Measurements from ENCODE around the gene ERGIC1. TPM values are rescaled to one million over a fixed set of nuclear protein-coding genes. Genes with fewer than 3 reads are reported as not detected.
"Not testable (repeated sequence)": the region's sequence is repeated elsewhere in the genome, so short reads cannot be mapped to it uniquely, and the experiment has no call there.

ERGIC1 gene
- total RNA-seq, 1 donor from 2014 or later: 118 TPM

DNA sequence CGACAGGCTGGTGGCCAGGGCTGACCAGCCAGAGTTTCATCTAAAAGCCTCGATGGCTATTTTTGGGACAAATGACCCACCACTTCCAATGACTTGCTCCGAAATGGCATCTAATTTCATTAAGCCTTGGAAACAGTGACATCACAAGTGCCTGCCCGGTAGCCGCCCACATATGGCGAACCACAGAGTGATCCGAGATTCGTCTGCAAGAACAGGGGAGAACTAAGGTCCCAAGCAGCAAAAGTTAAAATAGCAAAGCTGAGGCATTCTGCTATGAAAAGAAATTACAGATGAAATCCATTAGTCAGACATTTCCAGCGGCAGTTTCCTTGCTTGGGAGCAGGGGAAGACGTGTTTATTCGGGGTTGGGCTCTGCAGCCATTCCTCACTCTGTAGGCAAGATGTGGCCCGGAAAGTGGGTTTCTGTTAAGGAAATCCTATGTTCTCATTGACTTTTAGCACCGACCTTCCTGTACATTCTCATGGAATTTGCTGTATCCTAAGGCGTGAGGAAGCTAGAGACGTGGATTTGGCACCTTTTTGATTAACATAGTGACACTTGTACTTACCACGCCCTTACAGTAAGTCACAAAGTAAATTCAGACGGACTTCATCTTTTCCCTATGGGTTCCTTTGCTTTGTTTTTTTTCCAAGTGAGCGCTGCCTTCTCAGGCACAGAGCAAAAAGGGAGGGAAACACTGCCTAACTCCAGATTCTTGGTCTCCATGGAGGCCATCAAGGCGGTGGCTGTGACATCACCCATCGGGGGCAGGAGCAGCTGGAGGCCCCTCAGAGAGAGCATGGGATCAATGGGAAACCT is 45.1 kb downstream of the ERGIC1 start:
- no peak for DNase-seq (ENCODE audit: low spot score)

DNA sequence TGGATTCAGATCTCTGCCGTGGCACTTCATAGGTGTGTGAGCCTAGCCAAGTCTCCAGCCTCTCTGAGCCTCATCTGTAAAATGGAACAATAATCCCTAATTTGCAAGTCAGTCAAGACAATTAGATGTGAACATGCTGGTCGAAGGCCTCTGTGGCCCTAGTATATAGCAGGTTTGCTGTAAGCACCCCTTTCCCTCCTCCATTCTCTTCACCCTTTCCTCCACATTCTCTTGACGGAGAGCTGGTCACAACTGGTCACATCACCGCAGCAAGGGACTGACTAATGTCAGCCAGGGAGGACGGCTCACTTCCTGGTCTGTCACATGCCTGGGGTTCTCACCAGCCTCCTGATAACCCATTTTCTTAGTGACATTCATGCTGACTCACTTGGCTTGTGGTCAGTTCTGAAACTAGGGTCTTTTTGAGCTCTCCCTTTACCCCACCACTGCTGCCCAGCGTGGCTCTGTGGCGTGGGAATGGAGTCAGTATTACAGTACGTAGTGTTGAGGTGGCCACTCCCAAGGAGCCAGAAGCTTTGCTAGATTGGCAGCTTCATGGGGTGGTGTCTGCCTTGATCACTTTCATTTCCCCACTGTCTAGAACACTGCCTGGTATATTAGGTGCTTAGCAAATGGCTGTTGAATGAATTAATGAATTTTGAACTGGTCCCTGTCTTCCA is 47.8 kb downstream of the ERGIC1 start:
- no peak for DNase-seq (ENCODE audit: low spot score)

DNA sequence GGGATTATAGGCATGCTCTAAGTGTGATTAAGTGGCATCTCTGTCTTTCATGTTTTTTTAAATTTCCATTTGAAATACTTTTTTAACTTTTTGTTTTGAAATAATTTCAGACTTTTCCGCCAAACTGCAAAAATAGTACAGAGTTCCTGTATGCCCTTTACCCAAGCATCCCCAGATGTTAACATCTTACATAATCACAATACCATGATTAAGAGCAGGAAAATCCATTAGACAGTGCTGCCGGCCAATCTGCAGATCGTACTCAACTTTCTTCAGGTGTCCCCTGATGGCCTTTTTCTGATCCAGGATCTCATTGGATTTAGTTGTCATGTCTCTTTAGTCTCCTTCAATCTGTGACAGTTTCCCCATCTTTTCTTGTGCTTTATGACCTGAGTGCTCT is 49.0 kb downstream of the ERGIC1 start:
- no peak for DNase-seq (ENCODE audit: low spot score)

DNA sequence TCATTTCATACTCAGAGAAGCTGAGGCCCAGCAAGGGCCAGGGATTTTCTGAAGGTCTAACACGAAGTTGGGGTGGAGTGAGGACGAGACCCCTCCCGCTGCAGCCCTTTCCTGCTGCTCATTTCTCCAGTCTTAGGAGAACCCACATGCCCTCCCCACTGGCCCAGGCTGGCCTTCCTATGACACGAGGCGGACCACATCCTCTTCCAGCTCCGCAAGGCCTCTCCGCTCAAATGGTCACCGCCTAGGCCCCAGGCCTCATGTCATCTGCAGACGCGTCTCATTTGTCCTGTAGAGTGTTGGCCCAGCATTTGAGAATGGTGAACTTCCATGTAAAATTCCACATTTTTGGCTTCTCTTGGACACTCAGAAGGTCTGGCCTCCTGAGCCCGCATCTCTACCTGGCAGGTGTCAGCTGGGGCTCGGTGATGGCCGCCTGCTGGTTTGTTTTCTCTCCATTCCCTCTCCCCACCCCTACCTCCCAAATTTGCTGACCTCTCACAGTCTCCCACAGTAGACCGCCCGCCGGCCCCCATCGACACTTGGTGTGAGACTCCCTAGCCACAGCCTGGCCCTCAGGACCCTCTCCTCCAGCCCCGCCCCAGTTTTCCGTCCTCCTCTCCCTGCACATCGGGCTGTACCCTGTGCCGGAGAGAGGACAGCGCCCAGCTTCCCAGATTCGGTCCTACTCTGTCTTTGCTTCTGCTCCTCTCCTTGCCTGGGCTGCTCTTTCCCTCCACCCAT is 51.7 kb downstream of the ERGIC1 start:
- no peak for DNase-seq (ENCODE audit: low spot score)

DNA sequence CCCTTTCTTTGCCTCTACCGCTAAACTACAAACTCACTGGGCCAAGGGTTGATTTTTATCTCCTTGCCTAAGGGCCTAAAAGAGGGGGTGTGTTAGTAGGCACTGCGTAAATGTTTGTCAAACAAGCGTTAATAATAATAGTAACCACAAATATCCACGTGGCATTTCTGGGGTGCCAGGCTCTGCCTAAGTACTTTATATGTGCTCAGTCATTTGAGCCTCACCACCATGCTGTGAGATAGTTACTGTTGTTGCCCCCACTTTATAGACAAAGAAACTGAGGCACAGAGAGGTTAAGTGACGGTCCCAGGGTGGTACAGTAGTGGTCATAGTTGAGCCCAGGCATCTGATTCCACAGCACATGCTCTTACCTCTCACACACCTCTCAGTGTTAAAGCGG is 52.4 kb downstream of the ERGIC1 start:
- DNase-seq (ENCODE audit: low spot score): no peak

DNA sequence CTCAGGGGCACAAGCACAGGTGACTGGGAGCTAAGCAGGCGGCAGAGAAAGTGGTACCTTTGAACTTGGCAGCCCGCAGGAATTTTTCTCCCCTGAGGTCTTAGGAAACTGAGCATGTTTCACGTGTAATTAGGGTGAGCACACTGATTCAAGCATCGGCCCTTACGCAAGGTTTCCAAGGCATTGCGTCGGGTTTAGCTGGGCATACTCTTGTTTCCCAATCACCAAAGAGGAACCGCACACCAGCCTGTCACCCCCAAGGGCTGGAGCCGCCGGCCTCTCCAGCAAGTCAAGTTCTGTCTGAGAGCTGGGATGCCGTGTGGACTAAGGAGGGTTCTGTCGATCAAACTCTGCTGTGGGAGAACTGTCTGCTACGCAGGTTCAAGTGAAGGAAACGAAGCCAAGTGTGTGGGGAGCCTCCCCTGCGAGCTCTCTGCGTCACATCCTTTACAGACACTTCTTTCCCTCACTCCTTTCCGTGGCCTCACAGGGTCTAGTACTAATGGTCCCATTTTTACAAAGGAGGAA is 53.0 kb downstream of the ERGIC1 start:
- peak; percentile 48 for DNase-seq (ENCODE audit: low spot score)

DNA sequence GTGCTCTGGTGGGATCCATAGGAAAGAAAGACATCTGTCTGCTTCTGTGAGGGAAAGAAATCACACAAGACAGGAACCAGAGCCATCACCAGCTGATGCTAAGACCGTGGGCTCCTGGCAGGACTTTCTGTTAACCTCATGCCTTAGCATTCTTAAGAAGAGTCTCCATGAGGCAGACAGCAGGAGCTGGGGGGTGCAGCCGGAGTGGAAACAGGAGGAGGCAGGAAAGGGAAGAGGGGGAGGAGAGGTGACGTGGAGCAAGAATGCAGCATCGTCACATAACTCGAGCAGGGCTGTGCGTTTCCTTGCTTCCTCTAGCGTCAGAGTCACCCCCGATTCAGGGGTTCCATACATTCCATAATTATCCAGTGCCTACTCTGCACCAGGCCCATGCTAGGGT is 53.6 kb downstream of the ERGIC1 start:
- peak; percentile 60 for DNase-seq (ENCODE audit: low spot score)

DNA sequence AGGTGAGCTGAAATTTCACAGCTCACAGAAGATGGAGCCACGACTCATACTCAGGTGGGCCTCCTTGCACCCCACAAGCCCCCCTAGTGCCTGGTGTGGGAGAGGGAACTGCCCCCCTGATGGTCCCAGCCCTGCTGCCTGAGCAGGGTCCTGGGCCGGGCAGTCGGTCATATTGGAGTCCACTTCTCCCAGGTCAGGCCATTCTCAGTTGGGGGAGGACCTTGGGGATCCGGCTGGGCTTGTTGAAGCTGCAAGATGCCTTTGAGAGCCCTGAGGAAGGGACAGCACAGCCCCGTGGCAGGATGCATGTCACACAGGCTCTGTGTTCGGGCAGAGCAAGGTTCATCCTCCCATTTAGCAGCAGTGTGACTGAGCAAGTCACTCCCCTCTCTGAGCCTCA is 56.6 kb downstream of the ERGIC1 start:
- no peak for DNase-seq (ENCODE audit: low spot score)

DNA sequence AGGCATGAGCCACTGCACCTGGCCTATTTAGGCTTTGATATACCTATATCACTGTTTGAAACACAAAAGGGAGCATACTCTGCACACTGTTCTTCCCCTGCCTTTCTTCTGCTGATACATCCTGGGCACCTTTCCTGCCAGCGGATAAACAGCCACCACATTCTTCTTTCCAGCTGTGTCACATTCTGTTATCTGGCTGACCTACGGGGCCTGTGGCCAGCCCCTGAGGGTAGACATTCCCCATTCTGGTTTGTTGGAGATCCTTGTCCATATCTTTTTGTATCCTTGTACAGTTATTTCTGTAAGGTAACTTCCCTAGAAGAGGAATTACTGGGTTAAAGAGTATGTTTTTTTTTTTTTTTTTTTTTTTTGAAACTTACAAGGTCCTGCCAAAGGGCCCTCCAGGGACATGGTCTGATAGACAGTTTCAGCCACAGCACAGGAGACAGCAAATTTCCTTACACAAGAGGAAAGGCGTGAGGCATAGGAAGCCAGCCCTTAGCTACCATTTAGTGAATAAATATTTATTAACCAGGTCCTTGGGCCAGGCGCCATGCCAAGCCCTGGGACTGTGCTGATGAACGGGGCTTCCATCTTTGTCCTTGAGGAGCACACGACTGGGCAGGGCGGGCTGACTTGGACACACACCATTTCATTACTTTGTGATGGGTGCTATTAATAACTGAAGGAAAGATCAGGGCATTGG is 57.8 kb downstream of the ERGIC1 start:
- peak; percentile 79 for DNase-seq (ENCODE audit: low spot score)

DNA sequence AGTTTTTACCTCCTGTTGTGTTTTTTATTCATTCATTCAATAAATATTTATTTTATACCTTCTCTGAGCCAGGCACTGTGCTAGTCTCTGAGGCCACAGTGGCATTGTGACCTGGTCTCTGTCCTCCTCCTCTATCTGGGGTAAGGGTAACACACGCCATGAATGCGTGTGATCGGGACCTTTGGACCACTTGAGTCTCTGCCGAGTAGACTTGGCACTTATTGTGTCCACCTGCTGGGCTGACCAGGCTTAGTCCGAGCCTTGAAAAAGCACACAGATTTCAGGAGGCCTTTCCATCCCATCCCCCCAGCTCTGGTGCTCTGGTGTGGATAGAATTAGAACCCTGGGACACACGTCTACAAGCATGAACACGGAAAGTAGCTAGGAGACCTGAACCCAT is 58.7 kb downstream of the ERGIC1 start:
- DNase-seq (ENCODE audit: low spot score): no peak

DNA sequence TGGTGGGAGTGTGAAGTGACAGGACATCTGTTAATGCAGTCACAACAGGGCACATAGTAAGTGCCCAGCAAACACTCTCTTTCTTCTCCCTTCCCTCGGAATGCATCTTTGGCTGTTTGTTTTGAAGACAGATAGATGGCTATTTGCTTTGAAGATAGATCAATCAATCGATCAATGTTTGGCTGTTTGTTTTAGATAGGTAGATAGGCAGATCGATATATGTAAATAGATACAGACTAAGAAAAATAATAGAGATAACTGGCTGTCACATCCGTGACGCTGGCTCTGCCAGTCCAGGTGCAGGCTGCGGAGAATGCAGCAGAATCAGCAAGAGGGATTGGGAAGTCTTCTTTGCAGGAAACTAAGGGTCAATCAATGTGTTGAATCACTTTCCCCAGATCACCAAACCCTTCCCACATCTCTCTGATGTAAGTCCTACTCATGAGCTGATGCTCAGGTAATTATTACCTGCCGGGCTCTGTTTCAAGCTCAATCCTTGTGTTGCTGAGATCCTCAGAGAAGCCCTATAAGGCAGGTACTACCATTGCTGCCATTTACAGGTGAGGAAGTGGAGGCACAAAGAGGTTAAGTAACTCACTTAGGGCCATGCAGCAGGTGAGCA is 60.8 kb downstream of the ERGIC1 start:
- no peak for DNase-seq (ENCODE audit: low spot score)

DNA sequence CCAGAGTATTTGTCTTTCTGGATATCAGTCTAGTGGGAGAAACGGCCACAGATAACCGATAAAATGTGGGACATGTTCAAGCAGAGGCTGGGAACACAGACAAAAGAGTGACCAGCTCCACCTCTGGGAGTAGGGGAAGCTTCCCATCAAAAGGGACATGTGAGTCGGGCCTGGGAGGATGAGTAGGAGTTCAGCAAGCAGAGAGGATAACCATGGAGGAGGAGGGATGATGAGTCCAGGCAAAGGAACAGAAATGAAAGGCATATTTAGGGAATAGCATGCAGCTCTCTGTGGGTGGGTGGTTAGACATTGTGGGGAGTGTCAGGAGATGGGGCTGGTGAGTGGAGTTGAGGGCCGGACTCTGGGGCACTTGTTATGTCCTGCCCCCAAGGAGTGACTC is 61.5 kb downstream of the ERGIC1 start:
- no peak for DNase-seq (ENCODE audit: low spot score)

DNA sequence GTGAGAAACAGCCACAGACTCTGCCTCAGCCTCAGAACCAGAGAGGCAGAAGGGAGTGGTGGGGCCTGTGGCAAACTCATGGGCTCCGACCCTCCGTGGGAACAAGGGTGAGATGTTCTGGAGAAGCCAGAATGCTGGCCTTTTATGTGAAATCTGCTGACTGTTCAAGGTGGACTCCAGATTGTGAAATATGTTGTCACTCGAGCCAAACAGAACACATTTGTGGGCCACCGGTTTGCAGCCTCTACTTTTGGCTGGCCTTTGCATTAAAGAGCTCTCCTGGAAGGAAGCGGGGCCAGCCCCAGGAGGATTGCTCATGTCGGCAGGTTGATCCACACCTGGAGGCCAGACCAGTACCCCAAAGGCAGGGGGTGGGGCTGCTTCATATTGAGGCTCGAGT is 62.4 kb downstream of the ERGIC1 start:
- no peak for DNase-seq (ENCODE audit: low spot score)

DNA sequence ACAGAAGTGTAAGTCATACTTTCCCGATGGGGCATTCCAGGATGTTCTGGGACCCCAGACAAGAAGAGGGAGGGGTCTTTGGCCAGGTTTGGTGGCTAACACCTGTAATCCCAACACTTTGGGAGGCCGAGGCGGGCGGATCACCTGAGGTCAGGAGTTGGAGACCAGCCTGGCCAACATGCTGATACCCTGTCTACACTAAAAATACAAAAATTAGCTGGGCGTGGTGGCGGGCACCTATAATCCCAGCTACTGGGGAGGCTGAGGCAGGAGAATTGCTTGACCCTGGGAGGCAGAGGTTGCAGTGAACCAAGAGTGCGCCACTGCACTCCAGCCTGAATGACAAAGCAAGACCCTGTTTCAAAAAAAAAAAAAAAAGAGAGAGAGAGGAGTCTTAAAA is 63.0 kb downstream of the ERGIC1 start:
- DNase-seq (ENCODE audit: low spot score): not testable (repeated sequence)

DNA sequence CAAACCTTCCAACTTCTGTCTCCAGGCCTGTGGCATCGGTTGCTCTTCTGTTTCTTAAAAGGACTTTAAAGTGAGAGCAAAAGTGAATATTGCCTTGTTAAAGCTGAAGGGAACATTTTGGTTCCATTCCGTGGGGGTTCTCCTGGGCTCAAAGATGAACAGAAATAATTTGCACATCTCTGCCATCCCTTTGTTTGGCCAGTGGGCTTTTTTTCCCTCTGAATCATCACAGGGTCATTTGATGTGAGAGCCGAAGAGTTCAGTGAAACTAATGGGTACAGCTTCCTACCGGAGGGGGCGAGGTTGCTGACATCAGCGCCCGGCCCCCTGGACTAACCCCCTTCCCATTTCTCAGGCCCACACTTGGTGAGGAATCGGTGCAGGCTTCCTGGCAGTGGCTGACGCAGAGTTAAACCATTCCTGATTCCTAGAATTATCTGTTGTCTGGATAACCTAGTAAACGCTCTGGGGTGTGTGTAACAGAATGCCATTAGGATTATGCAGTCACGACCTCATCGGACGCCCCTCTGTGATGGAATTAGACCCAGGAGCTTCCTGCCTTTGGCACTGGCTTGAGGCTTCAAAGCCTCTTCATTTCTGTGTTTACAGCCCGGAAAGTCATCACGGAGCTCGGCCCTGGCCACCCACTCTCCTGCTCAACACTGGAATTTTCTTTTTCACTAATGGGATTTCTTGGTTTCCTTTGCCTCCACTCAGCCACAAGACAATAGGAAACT is 63.6 kb downstream of the ERGIC1 start:
- no peak for DNase-seq (ENCODE audit: low spot score)

DNA sequence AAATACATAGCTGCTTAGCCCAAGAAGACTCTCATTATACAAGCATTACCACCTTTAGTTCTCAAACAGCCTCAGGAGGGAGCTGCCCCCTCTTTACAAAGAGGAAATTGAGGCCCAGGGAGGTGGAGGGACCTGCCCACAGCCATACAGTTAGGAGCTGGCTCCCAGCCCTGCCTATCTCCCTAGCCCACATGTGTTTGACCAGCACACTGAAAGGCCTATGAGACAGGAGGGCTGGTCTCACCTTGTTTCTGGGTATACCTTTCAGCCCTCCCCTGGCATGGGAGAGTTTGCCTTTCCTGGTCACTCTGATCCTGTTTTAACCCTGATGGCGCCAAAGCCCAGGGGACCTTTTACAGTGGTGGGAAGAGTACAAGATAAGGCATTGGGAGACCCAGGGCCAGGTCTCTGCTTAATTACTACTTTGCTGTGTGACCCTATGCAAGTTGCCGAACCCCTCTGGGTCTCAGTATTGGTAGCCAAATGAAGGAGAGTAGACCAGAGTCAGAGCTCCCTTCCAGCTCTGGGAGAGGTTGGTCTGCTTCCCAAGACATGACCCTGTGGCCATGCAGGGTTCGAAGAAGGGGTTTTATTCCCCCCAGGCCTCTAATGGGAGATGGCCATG is 64.3 kb downstream of the ERGIC1 start:
- no peak for DNase-seq (ENCODE audit: low spot score)

DNA sequence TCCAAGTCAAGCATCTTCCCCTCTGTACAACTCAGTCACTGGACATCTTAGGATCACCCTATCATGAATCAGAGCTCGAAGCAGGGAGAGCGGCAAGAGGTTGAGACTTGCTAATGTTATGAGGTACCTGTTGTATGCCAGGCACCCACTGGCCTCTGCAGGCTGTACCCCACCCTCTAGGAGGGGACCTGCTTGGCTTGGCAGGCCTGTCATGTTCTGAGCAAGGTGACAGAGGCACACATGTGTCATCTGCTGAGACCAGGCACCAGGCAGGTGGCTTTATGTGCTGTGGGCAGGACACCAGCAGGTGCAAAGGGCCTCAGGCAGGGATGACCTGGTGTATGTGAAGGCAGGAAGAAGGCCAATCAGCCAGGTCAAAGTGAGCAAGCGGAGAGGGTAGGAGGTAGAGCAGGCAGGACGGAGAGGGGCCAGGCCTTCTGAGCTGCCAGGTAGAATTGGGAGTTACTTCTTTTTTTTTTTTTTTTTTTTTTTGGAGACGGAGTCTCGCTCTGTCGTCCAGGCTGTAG is 64.9 kb downstream of the ERGIC1 start:
- DNase-seq (ENCODE audit: low spot score): no peak

DNA sequence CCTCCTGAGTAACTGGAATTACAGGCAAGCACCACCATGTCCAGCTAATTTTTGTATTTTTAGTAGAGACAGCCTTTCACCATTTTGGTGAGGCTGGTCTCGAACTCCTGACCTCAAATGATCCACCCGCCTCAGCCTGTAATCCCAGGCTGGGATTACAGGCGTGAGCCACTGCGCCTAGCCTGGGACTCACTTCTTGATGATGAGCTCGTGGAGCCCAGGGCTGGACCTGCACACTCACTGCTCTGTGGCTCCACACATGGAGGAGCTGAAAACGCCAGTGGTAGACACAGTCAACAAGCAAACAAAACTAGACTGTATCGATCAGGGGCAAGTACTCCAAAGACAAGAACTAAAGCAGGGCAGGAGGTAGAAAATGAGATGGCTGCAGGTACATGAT is 65.4 kb downstream of the ERGIC1 start:
- DNase-seq (ENCODE audit: low spot score): no peak

DNA sequence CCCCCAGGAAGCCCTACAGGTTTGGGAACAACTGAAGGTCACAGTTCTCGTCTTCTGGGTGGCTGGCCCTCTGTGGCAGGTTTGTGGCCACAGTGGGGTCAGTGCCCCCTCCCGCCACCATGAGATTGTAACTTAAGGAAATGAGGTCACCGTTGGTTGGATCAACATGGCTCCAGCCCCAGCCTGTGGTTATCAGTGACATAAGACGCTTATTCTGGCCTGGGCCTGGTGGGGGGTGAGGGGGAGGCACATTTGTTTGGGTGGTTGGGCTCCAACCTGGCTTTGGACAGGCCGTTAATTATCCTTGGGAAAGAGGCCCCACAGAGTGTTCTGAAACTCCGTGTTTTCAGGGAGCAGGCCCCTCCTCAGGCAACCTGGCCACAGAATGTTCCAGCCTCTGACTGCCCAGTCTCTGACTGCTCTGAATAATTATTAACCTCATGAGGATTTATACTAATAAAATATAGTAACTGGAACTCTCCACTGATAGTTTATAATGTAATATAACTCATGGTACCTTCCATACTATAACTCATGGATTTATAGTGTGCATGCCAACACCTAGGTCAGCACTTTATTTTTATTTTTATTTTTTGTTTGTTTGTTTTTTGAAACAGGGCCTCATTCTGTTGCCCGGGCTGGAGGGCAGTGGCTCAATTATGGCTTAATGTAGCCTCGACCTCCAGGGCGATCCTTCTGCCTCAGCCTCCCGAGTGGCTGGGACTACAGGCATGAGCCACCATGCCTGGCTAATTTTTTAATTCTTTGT is 67.1 kb downstream of the ERGIC1 start:
- DNase-seq (ENCODE audit: low spot score): no peak

Data from mucosa of gallbladder (tissue), 1 donor.